HG02623 (cell line): Measurements from ENCODE around the gene TRPM3.

Experiments
- ATAC-seq: cut with Tn5 transposase; IDR thresholded peaks from one replicate; pipeline ENCODE4 v1.9.1; 2021; ENCODE audit warnings: moderate library complexity; ENCODE audit not compliant: unreplicated experiment

Gene TRPM3

DNA sequence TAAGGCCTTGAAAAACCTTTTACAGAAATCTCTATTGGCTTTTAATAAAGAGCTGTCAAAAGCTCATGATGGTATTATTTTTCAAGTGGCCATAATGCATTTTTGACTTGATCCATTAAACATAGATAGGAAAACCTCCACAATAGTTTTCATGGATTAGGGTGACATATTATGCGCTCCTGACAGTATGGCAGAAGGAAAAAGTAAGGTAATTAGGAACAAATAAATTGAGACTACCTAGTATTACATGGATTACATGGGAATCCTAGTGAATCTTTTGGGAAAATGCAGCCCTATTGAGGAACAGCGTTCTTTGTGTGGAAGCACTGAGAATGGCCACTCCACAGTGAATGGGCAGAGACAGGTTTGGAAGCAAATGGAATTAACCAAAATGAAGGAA, 171.2 kb downstream of the TRPM3 start:
- no peak for ATAC-seq

DNA sequence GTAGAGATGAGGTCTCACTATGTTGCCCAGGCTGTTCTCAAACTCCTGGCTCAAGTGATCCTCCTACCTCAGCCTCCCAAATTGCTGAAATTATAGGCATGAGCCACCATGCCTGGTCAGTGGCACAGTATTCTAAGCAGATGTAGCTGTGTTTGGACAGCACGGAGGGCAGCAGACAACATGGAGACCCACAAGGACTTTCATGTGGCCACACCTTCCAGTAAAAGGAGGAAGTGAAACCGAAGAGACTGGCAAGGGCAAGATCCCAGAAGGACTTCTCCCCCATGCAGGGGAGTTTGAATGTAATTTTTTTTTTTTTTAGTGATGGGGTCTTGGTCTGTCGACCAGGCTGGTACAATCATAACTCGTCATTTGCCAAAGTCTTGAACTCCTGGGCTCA, 172.2 kb downstream of the TRPM3 start:
- no peak for ATAC-seq

DNA sequence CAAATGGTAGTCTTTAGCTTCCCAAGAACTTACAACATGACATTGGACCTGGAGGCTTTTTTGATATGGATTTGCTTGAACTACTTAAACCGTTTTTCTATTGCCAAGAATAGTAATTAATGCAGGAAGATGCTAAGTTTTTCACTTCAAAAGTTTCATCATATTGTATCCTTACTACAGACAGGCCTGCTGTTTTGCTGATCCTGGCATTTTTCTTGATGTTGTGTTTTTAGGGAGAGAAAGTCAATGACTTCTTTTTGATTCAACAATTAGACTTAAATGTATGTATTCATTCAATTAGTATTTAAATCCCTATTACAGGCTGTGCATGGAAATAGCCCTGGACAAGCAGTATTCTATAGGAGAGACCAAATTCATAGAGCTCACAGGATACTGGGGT, 172.7 kb downstream of the TRPM3 start:
- no peak for ATAC-seq

DNA sequence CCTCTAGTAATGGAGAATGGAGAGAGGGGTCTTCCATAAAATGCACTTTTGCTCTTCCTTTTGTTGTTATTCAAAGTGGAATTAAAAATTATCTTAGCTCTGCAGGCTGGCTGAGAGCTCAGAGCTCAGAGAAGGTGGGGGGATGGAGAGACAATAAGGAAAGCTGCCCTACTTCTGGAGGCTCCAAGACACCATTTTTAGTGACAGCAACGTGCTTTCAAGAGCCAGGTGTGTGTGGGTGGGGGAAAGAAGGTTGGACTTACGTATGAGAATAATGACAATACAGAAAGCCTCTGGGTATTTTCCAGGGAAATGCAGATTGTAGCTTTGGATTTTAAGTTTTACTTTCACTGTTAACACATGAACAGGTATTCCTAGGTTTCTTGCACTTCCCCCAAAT, 173.9 kb downstream of the TRPM3 start:
- ATAC-seq = no peak

DNA sequence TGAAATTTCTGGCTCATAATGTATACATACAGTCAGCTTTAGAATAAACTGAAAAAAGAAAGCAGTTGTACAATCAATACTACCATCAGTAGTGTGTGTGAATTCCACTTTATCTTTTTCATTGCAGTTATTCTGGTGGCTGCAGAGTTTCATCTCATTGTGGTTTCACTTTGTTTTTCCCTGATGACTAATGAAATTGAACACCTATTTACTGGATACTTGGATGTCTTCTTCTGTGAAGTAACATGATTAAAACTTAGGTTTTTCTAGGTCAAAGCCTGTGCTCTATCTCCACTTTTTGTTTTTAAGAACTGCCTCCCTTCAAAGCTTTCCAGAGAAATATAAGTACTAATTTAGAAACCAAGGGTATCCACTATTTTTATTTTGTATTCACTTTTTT, 174.3 kb downstream of the TRPM3 start:
- ATAC-seq = no peak

DNA sequence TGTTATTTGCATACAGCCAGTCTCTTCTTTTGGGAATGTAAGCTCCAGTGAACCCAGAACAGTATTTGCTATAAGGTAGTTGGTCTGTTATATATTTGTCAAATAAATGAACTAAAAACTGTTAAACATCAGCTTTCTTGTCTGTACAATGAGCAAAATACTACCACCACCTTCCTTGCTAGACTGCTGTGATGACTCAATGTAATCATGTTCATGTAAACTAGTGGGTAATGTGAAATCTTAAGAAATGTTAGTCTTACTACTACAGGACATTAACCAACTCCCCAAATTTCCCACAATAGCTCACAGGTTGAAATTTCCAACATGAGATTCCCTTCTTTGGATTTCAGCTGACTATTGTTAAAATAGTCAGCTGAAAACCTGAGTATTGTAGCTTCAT, 176.1 kb downstream of the TRPM3 start:
- ATAC-seq = no peak

DNA sequence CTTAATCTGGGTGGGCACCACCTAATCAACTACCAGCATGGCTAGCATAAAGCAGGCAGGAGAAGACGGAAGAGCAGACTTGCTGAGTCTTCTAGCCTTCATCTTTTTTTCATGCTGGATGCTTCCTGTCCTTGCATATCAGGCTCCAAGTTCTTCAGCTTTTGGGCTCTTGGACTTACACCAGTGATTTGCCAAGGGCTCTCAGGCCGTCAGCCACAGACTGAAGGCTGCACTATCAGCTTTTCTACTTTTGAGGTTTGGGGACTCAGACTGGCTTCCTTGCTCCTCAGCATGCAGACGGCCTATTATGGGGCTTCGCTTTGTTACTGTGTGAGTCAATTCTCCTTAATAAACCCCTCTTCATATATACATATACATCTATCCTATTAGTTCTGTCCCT, 180.2 kb downstream of the TRPM3 start:
- no peak for ATAC-seq

DNA sequence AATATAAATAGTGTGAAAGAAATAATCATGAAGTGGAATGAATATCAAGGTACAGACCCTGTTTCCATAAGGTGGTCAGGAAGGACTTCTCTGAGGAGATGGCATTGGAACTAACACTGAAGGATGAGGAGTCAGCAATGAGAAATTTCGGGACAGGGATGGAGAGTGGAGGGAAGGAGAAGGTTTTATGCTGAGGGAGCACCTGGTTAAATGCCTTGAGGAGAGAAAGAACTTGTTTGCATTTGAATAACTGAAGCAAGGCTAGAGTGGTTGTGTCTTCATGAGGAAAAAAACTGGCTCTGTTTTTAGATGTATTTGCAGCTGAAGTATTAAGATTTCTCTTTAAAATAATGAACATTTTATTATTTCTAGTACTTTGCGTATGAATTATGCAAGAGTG, 180.8 kb downstream of the TRPM3 start:
- ATAC-seq = no peak

DNA sequence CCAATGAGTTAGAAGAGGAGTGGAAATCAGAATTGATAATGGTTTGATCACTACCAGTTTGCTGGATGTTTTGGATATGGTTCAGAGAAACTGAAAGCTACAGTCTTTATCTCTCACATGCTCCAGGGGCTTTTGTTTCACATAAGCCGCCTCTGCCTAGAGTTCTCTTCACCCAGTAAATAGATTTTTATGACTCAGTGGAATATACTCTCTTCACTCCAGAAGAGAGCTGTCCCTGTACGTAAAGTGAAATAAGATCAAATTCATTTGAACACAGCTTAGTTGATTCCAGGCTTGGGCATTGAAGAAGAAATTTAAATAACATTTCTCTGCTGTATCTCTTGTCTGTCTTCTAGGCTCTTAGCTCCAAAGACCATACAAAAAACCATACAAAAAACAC, 184.9 kb downstream of the TRPM3 start:
- ATAC-seq = no peak

DNA sequence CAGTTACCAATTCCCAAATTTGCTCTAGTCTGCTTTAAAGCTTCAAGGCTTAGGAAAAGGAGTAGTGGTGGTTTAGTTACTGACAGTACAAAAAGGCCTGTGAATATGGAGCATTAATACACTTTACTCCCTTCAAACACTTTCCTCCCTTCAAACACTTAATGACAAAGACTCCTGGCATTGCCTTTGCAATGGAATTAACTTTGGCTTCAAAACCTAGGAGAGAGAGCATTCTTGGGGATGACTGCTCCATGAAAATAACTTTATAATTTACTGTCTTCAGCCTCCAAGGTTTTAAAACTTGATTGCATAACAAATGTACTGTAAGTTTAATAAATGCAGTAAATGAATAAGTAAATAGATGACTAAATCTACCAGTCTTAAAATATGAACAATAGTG, 185.6 kb downstream of the TRPM3 start:
- no peak for ATAC-seq

DNA sequence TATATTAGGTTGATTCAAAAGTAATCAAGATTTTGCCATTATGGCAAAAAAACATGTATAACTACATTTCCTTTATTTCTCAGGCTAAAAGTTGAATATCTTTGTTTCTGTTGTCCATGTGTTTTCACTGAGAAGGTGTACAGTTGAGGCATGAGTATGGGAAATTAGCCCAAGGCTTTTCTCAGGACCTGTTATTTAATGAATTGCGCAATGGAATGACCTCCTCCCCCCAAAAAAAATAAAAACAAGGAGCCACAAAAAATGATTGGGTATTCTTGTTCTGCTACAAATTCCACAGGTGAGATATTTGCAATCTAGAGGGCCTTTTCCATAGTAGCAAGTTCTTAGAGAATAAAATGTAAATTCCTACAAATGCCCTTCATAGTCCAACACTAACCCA, 186.8 kb downstream of the TRPM3 start:
- ATAC-seq = no peak

DNA sequence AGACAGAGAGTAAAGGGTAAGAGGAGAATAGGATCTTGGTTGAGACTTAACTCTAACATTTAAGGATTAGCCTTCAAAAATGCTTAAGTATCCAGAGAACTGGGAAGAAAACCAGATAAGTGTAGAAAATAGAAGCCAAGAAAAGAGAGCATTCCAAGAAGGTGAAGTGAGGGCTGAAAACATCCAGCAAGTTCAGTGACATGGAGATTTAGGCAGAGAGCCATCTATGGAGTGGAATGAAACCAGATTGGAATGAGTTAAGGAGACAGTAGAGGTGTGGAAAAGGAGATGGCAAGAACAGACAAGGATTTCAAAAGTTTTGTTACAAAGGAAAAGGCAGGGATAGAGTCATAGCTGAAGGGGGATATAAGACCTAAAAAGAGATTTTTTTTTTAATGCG, 188.1 kb downstream of the TRPM3 start:
- no peak for ATAC-seq

DNA sequence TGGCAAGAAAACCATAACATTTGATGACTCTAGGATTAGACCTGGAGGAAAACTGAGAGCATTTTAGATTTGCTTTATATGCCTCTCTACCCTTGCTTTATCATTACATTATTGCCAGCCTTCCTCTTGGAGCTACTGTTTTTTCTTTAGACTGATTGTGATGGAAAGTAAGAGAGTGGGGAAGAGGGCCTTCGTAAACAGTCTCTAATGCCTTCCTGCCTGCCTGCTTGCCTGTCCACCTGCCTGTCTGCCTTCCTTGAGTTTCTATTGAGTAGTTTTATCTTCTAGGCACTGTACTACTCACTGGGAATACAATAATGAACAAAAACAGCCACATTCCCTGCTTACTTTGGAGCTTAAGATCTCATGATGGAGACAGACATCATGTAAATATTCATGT, 189.3 kb downstream of the TRPM3 start:
- no peak for ATAC-seq

DNA sequence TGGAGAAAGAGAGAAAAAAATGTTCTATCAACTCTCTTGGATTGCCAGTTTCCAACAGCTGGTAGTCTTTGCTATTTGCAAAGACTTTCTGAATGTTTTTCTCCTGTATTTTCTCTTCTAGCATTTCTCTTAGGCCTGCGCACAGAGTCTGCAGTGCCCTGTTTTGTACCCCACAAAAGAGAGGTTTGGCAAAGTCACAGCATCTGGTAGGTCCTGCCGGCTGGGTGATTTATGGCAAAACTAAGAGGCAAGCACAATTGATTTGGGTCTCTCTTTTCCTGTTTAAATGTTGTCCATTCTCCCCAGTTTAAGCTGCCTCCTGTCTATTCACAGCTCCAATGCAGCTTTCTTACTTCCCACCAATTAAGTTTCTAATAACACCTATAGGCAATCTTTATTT, 193.9 kb downstream of the TRPM3 start:
- no peak for ATAC-seq

DNA sequence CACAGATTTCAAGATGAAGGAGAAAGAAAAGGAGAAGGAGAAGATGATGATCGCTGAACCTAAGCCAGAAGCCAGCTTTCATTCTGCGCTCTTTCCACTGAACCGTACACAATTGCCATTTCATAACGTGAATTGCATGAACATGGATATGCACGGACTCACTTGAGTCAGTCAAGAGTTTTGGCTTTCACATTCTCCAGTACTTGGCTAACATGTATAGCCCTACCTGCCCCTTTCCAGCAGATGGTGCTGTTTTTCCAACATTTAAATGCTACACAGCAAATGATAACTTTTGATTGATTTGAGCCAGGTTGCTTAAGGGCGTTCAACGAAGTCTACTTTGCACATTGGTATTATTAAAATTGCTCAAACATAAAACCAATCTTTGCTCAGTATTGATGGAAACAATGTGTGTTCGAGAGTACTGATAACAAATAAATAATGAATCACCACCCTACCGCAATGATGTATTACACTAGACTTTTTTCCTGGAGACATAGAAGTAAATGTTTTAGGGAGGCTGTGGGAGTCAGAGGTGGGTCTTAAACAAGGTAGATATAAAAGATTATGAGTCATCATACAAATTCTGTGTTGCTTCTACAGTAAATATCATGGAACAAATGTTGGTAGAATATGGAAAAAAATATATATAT, 196.4 kb downstream of the TRPM3 start:
- peak; percentile 94 for ATAC-seq

DNA sequence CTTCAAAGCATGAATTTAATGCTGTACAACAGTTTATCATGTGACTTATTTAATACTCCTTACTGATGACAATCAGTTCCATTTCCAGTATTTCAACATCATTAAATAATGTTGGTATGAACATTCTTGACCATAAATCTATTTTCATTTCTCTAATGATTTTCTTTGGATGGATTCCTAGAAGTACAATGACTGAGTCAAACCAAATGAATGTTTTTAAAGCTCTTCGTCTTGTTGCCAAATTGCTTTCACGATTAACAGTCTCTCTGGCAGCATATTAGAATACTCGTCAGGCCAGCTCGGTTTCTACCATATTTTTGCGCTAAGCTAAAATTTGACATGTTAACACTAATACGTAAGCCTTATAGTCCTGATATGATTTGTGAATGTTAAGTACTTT, 197.0 kb downstream of the TRPM3 start:
- ATAC-seq = no peak

DNA sequence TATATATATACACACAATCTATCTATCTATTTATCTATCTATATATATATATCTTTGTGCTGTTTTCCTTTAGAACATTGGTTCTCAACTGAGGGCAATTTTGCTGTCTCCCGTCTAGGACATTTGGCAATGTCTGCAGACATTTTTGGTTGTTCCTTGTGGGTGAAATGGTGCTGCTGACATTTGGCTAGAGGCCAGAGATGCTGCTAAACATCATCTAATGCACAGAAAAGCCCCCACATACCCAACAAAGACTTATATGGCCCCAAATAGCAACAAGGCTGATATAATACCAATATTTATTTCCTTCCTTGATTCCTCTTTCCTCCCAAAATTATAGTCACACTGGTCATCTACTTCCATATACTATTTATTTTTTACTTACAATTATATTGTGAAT, 197.5 kb downstream of the TRPM3 start:
- ATAC-seq = no peak

DNA sequence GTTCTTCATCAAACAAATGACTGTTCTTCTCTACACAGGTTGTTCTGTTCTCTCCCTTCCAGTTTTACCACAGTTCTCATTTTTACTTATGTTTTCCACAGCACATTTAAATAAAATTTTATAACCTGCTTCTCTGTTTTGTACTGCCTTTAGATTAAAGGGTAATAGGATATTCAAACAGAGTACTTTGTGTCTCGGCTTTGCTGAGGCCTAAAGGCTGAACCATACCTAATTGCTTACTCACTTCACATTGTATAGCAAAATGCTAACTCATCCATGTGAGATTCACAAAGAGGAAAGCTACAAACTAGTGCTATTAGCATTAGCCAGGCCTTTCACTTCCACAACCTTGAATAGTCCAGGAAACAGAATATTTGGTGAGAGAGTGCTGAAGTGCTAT, 200.3 kb downstream of the TRPM3 start:
- ATAC-seq = no peak

DNA sequence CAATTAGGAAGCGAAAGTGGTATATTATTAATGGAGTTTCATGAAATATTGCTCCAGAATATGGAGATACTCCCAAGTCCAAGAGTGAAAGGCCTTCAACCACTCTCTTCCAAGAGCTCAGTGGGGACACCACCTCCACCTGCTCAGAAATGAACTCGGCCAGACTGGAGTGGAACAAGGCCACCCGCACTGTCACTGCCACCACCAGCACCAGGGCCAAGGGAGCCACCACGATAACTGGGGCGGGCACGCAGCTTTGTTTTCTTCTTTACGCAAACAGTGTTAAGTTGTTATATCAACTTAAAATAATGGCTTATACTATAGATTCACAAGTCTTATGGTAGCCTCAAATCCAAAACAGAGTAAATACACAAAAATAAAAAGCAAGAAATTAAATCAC, 204.1 kb downstream of the TRPM3 start:
- no peak for ATAC-seq

DNA sequence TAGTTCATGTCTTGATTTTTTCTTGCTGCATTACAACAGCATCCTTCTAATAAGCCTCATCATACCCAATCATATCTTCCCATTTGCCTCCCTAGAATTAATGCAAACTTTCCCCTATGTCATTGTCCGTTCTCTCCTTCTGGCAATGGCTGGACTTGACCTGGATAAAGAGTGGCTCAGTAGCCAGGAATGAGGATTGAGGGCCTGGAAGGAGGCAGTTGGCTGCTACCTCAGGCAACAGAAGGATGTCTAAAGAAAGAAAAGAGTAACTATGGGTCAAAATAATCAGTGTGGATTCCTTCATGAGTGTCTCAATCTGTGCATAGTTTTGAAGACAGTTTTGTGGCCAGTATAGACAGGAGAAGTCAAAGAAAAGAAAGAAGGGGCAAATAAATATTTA, 209.6 kb downstream of the TRPM3 start:
- no peak for ATAC-seq

DNA sequence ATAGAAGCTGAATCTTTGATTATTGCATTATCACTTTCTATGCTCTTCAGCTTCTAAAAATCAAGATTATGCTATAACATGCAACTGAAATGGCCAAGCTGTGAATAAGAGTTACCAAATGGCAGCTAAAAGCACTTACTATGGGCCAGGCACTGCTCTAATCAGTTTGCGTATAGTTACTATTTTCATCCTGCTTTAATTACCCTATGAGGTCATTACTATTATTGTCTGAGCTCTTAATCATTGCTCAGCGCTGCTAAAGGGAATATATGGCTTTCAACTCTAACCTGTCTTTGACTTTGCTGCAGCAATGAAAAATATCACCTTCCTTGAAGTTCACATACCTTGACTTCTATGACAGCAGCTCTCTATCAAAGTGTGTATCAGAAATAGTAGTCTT, 210.8 kb downstream of the TRPM3 start:
- ATAC-seq = no peak

DNA sequence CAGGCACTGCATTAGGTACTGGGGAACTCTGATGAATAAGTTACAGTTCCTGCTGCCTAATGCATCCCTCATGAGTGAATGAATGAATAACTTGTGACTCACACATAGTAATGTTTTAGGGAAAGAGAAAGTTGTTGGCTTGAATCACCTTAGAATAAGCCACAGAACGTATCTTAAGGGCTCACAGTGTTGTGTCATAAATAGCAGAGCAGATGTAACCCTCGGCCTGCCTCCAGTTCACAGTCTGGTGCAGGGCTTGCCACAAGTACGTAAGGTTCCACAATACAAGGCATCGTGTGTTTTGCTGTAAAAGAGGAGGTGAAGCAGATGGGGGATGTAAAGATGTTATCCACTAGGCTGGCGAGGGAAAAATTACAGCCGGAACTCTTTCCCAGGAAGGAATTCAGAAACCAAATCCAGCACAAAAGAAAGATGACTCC, 218.7 kb downstream of the TRPM3 start:
- ATAC-seq = no peak

DNA sequence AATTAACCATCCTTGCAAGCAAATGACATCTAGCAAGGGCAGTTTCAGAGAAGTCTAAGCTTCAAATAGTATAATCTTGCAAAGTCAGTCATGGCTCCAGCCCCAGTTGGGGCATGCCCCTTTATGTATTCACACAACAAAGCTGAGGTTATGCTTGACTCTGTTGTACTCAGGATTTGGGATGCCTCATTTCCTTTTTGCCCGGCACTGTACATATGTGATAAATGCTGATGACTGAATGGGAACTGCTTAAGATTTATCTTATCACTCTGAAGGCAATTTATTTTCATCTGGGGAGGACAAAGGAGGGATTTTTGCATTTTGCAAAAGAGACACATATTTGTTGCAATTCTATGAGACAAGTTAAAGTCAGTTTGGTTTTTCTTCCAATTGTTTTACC, 219.2 kb downstream of the TRPM3 start:
- ATAC-seq = no peak

DNA sequence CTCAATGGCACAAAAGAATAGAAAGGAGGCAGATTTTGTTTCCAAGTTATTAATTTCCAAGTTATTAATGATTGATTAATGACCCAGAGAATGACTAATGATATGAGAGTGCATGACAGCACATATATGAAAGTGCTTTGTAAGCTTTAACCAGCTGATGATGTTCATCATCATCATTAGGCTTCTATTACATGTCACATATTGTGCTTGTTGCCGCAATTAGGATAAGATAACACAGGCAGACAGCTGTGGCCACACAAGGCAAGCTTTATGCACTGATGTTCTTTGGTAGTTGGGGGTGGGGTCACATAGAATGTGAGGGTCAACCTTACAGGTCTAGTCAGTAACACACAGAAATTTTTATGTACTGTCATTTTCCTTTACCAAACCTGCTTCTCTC, 219.7 kb downstream of the TRPM3 start:
- no peak for ATAC-seq
